Measurements from ENCODE around the gene SERPINB3. TPM values are rescaled to one million over a fixed set of nuclear protein-coding genes. Genes with fewer than 3 reads are reported as not detected.

The SERPINB3 gene
- total RNA-seq, 1 experiment from 2014 or later = not detected

DNA sequence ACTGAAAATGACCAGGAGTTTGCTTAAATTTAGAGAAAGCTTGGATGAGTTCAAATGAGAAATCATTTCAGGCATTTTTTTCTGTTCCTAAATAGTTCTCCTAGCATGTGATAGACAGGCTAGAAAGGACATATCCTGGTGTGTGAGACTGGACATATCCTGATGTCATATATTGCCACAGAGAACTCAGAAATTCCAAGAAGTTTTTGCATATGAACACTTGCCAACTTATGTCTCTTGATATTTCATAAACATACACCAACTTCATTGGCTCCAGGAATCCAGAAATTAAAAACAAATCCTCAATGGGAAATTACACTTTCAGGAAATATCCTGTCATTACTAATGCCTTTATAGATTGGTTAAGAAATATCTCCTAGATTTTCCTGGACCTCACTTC, 14.8 kb downstream of the SERPINB3 start:
- intact Hi-C loops (cut with micrococcal nuclease) = no loop called here
- H3K27me3 ChIP-seq (ENCODE audit: insufficient read depth, low read length) = no peaks in the 10 kb centered on the region
- no peak overlapping the region for H3K9ac ChIP-seq (ENCODE audit: low read length)
- no peak overlapping the region for H3K4me2 ChIP-seq (ENCODE audit: low read length)
- no peak overlapping the region for H2AFZ ChIP-seq (ENCODE audit: low read depth, low read length, poor library complexity, severe bottlenecking)
- ChIA-PET RAD21 (ENCODE audit: low non-redundant PET in 1 of 2, low total read pairs in 2 of 2, uncharacterized antibody in 2 of 2, unreplicated experiment in 2 of 2) (no interaction called here), POLR2A (no interaction called here), CTCF (no interaction called here)
- H3K4me3 ChIP-seq (replicated peaks in 1 of 2; ENCODE audit: low read depth in 1 of 2, low read length in 2 of 2) = no peak overlapping the region
- no TSS peak for BruUV-seq (replicated peaks)
- TF ChIP-seq EZH2 (IDR thresholded peaks at IDR 0.05) = no peak
- no peak for TF ChIP-seq ZNF274 (IDR thresholded peaks at IDR 0.05; ENCODE audit: low read depth, low read length)
- TF ChIP-seq YY1 (IDR thresholded peaks at IDR 0.05; ENCODE audit: extremely low read depth, insufficient replicate concordance, low read depth, low read length) = no peak
- TF ChIP-seq EGR1 (IDR thresholded peaks at IDR 0.05; ENCODE audit: low read depth) = no peak
- no peak for TF ChIP-seq ELF1 (IDR thresholded peaks at IDR 0.05; ENCODE audit: borderline replicate concordance, low read depth)
- TF ChIP-seq, protein P1, sequence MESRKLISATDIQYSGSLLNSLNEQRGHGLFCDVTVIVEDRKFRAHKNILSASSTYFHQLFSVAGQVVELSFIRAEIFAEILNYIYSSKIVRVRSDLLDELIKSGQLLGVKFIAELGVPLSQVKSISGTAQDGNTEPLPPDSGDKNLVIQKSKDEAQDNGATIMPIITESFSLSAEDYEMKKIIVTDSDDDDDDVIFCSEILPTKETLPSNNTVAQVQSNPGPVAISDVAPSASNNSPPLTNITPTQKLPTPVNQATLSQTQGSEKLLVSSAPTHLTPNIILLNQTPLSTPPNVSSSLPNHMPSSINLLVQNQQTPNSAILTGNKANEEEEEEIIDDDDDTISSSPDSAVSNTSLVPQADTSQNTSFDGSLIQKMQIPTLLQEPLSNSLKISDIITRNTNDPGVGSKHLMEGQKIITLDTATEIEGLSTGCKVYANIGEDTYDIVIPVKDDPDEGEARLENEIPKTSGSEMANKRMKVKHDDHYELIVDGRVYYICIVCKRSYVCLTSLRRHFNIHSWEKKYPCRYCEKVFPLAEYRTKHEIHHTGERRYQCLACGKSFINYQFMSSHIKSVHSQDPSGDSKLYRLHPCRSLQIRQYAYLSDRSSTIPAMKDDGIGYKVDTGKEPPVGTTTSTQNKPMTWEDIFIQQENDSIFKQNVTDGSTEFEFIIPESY (IDR thresholded peaks at IDR 0.05; ENCODE audit: extremely low read depth, insufficient replicate concordance, low read length) = no peak
- TF ChIP-seq JUND (IDR thresholded peaks at IDR 0.05) = no peak
- TF ChIP-seq MAX (IDR thresholded peaks at IDR 0.05) = no peak
- TF ChIP-seq FOSL1 (IDR thresholded peaks at IDR 0.05; ENCODE audit: low read depth) = no peak
- no peak for TF ChIP-seq POLR2AphosphoS5 (IDR thresholded peaks at IDR 0.05; ENCODE audit: low read depth, low read length)
- no peak for TF ChIP-seq SRF (IDR thresholded peaks at IDR 0.05; ENCODE audit: low read depth)
- TF ChIP-seq CEBPB (IDR thresholded peaks at IDR 0.05; ENCODE audit: low read depth) = no peak
- no peak for TF ChIP-seq SIN3A (IDR thresholded peaks at IDR 0.05; ENCODE audit: low read depth)
- TF ChIP-seq POLR2A (IDR thresholded peaks at IDR 0.05; ENCODE audit: borderline replicate concordance, extremely low read depth, insufficient read depth, insufficient read length) = no peak
- no peak for TF ChIP-seq TCF7L2 (IDR thresholded peaks at IDR 0.05; ENCODE audit: borderline replicate concordance, extremely low read depth, insufficient read depth, insufficient read length)
- no peak for TF ChIP-seq SP1 (IDR thresholded peaks at IDR 0.05; ENCODE audit: low read depth)
- TF ChIP-seq, protein P2, sequence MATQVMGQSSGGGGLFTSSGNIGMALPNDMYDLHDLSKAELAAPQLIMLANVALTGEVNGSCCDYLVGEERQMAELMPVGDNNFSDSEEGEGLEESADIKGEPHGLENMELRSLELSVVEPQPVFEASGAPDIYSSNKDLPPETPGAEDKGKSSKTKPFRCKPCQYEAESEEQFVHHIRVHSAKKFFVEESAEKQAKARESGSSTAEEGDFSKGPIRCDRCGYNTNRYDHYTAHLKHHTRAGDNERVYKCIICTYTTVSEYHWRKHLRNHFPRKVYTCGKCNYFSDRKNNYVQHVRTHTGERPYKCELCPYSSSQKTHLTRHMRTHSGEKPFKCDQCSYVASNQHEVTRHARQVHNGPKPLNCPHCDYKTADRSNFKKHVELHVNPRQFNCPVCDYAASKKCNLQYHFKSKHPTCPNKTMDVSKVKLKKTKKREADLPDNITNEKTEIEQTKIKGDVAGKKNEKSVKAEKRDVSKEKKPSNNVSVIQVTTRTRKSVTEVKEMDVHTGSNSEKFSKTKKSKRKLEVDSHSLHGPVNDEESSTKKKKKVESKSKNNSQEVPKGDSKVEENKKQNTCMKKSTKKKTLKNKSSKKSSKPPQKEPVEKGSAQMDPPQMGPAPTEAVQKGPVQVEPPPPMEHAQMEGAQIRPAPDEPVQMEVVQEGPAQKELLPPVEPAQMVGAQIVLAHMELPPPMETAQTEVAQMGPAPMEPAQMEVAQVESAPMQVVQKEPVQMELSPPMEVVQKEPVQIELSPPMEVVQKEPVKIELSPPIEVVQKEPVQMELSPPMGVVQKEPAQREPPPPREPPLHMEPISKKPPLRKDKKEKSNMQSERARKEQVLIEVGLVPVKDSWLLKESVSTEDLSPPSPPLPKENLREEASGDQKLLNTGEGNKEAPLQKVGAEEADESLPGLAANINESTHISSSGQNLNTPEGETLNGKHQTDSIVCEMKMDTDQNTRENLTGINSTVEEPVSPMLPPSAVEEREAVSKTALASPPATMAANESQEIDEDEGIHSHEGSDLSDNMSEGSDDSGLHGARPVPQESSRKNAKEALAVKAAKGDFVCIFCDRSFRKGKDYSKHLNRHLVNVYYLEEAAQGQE (IDR thresholded peaks at IDR 0.05; ENCODE audit: low read depth) = no peak
- TF ChIP-seq, protein P3, sequence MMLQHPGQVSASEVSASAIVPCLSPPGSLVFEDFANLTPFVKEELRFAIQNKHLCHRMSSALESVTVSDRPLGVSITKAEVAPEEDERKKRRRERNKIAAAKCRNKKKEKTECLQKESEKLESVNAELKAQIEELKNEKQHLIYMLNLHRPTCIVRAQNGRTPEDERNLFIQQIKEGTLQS (IDR thresholded peaks at IDR 0.05) = no peak
- TF ChIP-seq EZH2phosphoT487 (IDR thresholded peaks at IDR 0.05; ENCODE audit: borderline replicate concordance) = no peak
- no peak for TF ChIP-seq CBX3 (IDR thresholded peaks at IDR 0.05; ENCODE audit: low read depth)
- no peaks in the 10 kb centered on the region for H3K9me3 ChIP-seq (ENCODE audit: control insufficient read depth in 1 of 2, insufficient read depth in 1 of 2, low read depth in 1 of 2, low read length in 2 of 2)
- DNase-seq (ENCODE audit: low read depth, low spot score) (no peak), ATAC-seq (no peak)
- no peak overlapping the region for H3K27ac ChIP-seq (ENCODE audit: low read depth, low read length)
- H4K20me1 ChIP-seq (ENCODE audit: insufficient read depth) = no peaks in the 10 kb centered on the region
- no peaks in the 10 kb centered on the region for H3K79me2 ChIP-seq (ENCODE audit: insufficient read depth, low read length)
- no peaks in the 10 kb centered on the region for H3K36me3 ChIP-seq (ENCODE audit: control insufficient read depth in 1 of 2, insufficient read depth in 2 of 2, low read length in 2 of 2)
- H3K9me2 ChIP-seq (ENCODE audit: insufficient read depth) = no peaks in the 10 kb centered on the region
- no peaks in the 10 kb centered on the region for H3K4me1 ChIP-seq (ENCODE audit: control insufficient read depth in 1 of 2, insufficient read depth in 2 of 2, low read length in 2 of 2)

Data from HCT116 (cell line).